Mucosa of rectum (tissue), 2 donors: ENCODE results near the gene LACC1.

Source experiments
- H3K27ac ChIP-seq, 2 donors: one replicate each; pipeline ENCODE4 v1.7.0; 2013; ENCODE audit warnings: inconsistent platforms in 2 of 2, low read depth in 2 of 2, low read length in 2 of 2
- H3K27me3 ChIP-seq, 2 donors: one replicate each; pipeline ENCODE4 v1.7.0; 2013; ENCODE audit warnings: low read length in 2 of 2; ENCODE audit not compliant: control insufficient read depth in 2 of 2, insufficient read depth in 2 of 2
- H3K36me3 ChIP-seq, 2 donors: one replicate each; pipeline ENCODE4 v1.7.0; 2013; ENCODE audit warnings: low read length in 2 of 2; ENCODE audit not compliant: control insufficient read depth in 2 of 2, insufficient read depth in 2 of 2
- H3K4me1 ChIP-seq, 2 donors: one replicate each; pipeline ENCODE4 v1.7.0; 2013; ENCODE audit warnings: low read length in 2 of 2, mild to moderate bottlenecking in 1 of 2; ENCODE audit not compliant: control insufficient read depth in 2 of 2, insufficient read depth in 2 of 2
- H3K4me3 ChIP-seq, 2 donors: one replicate each; pipeline ENCODE4 v1.7.0; 2013; ENCODE audit warnings: low read length in 2 of 2
- H3K9ac ChIP-seq, 2 donors: one replicate each; pipeline ENCODE4 v1.7.0; 2013; ENCODE audit warnings: low read length in 2 of 2, low read depth in 1 of 2, mild to moderate bottlenecking in 1 of 2
- H3K9me3 ChIP-seq, 2 donors: one replicate each; pipeline ENCODE4 v1.7.0; 2013; ENCODE audit warnings: low read length in 2 of 2; ENCODE audit not compliant: control insufficient read depth in 2 of 2
- donor health status: healthy.
- donor health status: Normal muscosa, but diverticular disease.

LACC1 gene

GRCh38 chr13:43864921-43865320 lies 14.8 kb upstream of the LACC1 start:
- Histone ChIP-seq H3K27me3 (no peaks in the 10 kb centered on the region), H3K9me3 (no peaks in the 10 kb centered on the region), H3K9ac (no peak overlapping the region), H3K36me3 (no peaks in the 10 kb centered on the region), H3K4me1 (no peaks in the 10 kb centered on the region), H3K4me3 (no peak overlapping the region), H3K27ac (no peak overlapping the region)

- Histone ChIP-seq H3K36me3 (no peaks in the 10 kb centered on the region), H3K27ac (no peak overlapping the region), H3K4me1 (no peaks in the 10 kb centered on the region), H3K9me3 (no peaks in the 10 kb centered on the region), H3K4me3 (no peak overlapping the region), H3K27me3 (no peaks in the 10 kb centered on the region), H3K9ac (no peak overlapping the region)
Measured at GRCh38 chr13:43865892-43866291, 13.8 kb upstream of the LACC1 start.

GRCh38 chr13:43872181-43872580 lies 7.5 kb upstream of the LACC1 start:
- peaks cover 0 to 6% of the 10 kb centered on the region in 2 donors for H3K36me3 ChIP-seq
- H3K9me3 ChIP-seq: no peaks in the 10 kb centered on the region
- no peaks in the 10 kb centered on the region for H3K4me1 ChIP-seq
- H3K9ac ChIP-seq: no peak overlapping the region
- H3K27me3 ChIP-seq: no peaks in the 10 kb centered on the region
- H3K4me3 ChIP-seq: no peak overlapping the region
- H3K27ac ChIP-seq: no peak overlapping the region

- no peak overlapping the region for H3K4me3 ChIP-seq
- peaks cover 7 to 9% of the 10 kb centered on the region in 2 donors for H3K4me1 ChIP-seq
- H3K9ac ChIP-seq: no peak overlapping the region
Measured at GRCh38 chr13:43874504-43875092, 5.1 kb upstream of the LACC1 start.

GRCh38 chr13:43876366-43876765 lies 3.3 kb upstream of the LACC1 start:
- Histone ChIP-seq H3K27me3 (no peaks in the 10 kb centered on the region), H3K27ac (no peak overlapping the region)

More at GRCh38 chr13:43874504-43875092, 5.1 kb upstream of the LACC1 start:
- Histone ChIP-seq H3K27ac (no peak overlapping the region), H3K36me3 (peaks cover 0 to 6% of the 10 kb centered on the region in 2 donors), H3K9me3 (no peaks in the 10 kb centered on the region), H3K27me3 (no peaks in the 10 kb centered on the region)

GRCh38 chr13:43877326-43877725 lies 2.4 kb upstream of the LACC1 start:
- H3K4me1 ChIP-seq: peaks cover 7 to 16% of the 10 kb centered on the region in 2 donors
- no peaks in the 10 kb centered on the region for H3K27me3 ChIP-seq
- H3K27ac ChIP-seq: no peak overlapping the region
- peaks cover 0 to under 1% of the 10 kb centered on the region in 2 donors for H3K36me3 ChIP-seq
- H3K9ac ChIP-seq: no peak overlapping the region
- no peak overlapping the region for H3K4me3 ChIP-seq
- H3K9me3 ChIP-seq: no peaks in the 10 kb centered on the region

More at GRCh38 chr13:43876366-43876765, 3.3 kb upstream of the LACC1 start:
- no peaks in the 10 kb centered on the region for H3K9me3 ChIP-seq
- peaks cover 0 to 6% of the 10 kb centered on the region in 2 donors for H3K36me3 ChIP-seq
- H3K4me1 ChIP-seq: peaks cover 7 to 16% of the 10 kb centered on the region in 2 donors
- no peak overlapping the region for H3K4me3 ChIP-seq
- H3K9ac ChIP-seq: no peak overlapping the region

- peaks cover 7 to 16% of the 10 kb centered on the region in 2 donors for H3K4me1 ChIP-seq
- no peak overlapping the region for H3K4me3 ChIP-seq
- no peaks in the 10 kb centered on the region for H3K36me3 ChIP-seq
- no peaks in the 10 kb centered on the region for H3K9me3 ChIP-seq
- no peak overlapping the region for H3K9ac ChIP-seq
- no peaks in the 10 kb centered on the region for H3K27me3 ChIP-seq
- H3K27ac ChIP-seq: no peak overlapping the region
Measured at GRCh38 chr13:43877766-43878165, 1.9 kb upstream of the LACC1 start.

GRCh38 chr13:43878892-43879754 lies 581 bp upstream of the LACC1 start, which contains the start of gene CCDC122:
Gene CCDC122, minus strand, starts transcription at chr13:43879740. Its CDS starts 10,364 bp downstream, at chr13:43869376.
- Histone ChIP-seq H3K9ac (peak within 1 kb of the TSS; percentile 87 to 96), H3K36me3 (peaks cover 1 to 3% of the 10 kb centered on the region in 2 donors), H3K4me3 (peak within 1 kb of the TSS; percentile 82 to 85), H3K9me3 (no peaks in the 10 kb centered on the region), H3K27me3 (no peaks in the 10 kb centered on the region), H3K27ac (peak within 1 kb of the TSS; percentile 94 to 98), H3K4me1 (peaks cover 7 to 16% of the 10 kb centered on the region in 2 donors)

- Histone ChIP-seq H3K4me3 (peak overlapping the region; percentile 82 to 85), H3K27ac (peak overlapping the region; percentile 94 to 98), H3K9me3 (no peaks in the 10 kb centered on the region), H3K36me3 (peaks cover 3% of the 10 kb centered on the region in 2 donors), H3K4me1 (peaks cover 7 to 16% of the 10 kb centered on the region in 2 donors), H3K27me3 (no peaks in the 10 kb centered on the region), H3K9ac (peak overlapping the region; percentile 83 to 96)
Measured at GRCh38 chr13:43880214-43880855, 631 bp downstream of the LACC1 start.

GRCh38 chr13:43880926-43881325 lies 1.2 kb downstream of the LACC1 start:
- Histone ChIP-seq H3K36me3 (peaks cover 3% of the 10 kb centered on the region in 2 donors), H3K4me1 (peaks cover 7 to 16% of the 10 kb centered on the region in 2 donors), H3K27me3 (no peaks in the 10 kb centered on the region), H3K9ac (no peak overlapping the region), H3K27ac (no peak overlapping the region), H3K9me3 (no peaks in the 10 kb centered on the region), H3K4me3 (no peak overlapping the region)
